NCI-H1930 (cell line): ENCODE measurements around the gene ARHGEF40.

Experiments
- DNase-seq, 2 experiments: peaks; one replicate each; lab custom pipeline; 2025; lab: John Stamatoyannopoulos, UW

The ARHGEF40 gene

DNA sequence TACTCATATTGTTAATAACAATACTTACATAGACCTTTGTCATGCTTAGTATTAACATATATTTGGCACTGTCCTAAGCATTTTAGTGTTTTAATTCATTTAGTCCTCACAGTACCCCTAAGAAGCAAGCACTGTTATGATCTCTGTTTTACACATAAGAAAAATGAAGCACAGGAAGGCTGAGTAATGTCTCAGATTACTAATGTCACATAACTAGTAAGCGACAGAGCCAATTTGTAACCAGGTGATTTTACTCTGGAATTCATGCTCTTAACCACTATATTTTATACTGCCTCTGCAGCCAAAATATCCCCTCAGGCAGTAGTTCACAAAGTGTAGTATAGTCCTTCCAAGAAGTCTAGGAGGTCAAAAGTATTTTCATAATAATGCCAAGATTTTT lies 51.0 kb downstream of the ARHGEF40 start:
- no peak for DNase-seq

DNA sequence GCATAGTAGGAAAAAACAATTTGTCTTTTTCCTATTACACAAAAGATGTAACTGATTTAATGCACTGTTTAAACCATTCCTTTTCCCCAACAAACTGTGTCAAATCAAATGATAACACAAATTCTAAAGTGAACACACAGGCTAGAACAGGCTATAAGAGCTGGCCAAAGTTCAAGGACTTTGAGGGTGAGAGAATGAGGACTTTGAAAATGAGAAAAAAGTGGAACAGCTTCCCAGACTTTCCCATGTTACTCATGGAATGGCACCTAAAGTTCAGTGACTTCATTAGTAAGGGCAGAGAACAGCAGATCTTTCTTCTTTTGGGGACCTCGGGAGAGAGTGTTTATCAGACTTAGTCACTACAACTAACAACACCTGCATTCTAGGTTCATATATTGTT lies 53.3 kb downstream of the ARHGEF40 start:
- no peak for DNase-seq

DNA sequence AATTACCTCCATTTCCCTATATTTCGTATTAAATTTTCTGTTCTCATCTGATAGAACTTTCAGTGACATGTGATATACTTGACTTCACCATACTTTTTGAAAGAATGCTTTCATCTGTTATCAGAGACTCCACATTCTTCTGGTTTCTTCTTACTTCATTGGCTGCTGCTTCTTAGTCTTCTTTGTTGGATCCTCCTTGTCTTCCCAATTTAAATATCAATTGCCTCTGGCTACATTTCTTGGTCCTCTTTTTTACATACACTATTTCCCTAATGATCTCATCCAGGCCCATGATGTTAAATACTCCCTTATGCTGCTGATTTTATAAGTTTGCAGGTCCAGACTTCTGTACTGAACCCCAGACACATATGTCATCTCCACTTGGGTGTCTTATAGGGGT lies 63.8 kb downstream of the ARHGEF40 start:
- DNase-seq, result no peak

DNA sequence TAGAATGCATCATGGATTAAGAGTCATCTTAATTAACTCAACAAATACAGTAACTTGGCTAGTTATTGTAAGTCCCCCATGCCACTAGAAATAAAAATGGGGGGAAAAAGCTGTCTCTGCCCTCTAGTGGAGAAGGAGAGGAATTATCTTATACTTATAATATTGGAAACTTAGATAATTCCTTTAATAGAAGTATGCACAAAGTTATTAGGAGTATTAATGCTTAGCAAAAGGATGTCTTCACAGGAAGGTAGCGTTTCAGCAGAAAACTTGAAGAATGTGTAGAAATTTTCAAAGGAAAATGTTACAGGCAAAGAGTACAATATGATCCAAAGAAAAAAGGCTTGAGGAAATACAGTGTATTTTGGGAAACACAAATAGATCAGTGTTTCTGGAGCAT lies 65.9 kb downstream of the ARHGEF40 start:
- no peak for DNase-seq
